Activated CD4-positive, alpha-beta T cell treated with anti-CD3 and anti-CD28 coated beads, Interleukin-2, amount 50 U/mL, for 48 hours (primary cell): ENCODE data around the gene SRSF7.
"Not testable (repeated sequence)": the region's sequence is repeated elsewhere in the genome, so short reads cannot be mapped to it uniquely, and the experiment has no call there.

Source experiments
- DNase-seq, 2 experiments: peaks; one replicate each; pipeline ENCODE4 v3.0.0-alpha.2; 2020

Gene SRSF7

DNA sequence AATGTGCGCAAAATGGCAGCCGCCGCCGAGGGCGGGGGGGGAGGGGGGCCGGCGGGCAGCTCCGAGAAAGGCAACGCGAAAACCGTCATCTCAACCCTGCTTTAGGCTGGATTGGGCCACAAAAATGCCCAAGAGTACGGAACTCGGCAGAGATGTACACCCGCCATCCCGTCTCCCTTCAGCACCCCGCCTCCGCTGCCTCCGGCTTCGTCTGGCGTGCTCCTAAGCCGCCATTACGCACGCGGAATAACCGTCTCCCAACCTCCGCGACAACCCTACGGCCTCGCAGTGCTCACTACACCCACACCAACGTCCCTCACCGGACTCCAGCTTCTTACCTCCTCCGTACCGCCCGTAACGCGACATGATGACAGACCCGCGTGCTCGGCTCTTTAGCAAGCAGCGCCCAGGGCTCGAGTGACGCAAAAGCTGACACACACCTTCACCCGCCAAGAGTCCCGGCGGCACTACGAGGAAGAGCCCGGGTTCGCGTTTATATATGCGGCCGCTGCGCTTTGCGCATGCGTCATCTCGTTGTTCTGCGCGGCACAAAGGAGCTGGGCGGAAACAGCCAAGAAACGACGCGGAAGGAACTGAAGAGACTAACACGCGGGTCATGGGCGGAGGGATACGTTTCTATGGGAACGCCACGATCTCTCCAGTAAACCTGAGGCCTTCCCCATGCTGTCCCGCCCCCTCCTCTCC lies at the start of gene SRSF7:
Gene SRSF7 (minus strand): TSS at position 471 of the 705 bp plus-strand sequence. CDS start 105 bp downstream, at position 366.
- peak; percentile 95 to 97 for DNase-seq

DNA sequence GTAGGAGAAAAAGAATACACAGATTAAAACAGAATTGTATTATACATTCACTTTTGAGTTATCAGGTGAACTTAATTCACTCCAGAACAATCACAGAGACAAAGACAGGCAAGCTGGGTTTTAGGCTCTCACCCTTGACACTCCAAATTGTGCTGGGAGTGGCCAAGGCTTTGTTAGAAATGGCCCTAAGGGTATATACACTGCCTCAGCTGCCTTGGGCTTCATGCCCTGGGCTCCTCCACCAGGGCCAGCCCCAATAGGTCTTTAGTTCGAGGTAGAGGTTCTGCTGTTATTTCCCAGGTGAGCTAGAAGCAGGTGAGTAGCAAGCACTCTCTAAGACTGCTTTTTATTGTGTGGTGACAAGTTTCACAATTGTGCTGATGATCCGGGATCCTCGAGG lies 46.8 kb upstream of the SRSF7 start:
- DNase-seq: no peak

DNA sequence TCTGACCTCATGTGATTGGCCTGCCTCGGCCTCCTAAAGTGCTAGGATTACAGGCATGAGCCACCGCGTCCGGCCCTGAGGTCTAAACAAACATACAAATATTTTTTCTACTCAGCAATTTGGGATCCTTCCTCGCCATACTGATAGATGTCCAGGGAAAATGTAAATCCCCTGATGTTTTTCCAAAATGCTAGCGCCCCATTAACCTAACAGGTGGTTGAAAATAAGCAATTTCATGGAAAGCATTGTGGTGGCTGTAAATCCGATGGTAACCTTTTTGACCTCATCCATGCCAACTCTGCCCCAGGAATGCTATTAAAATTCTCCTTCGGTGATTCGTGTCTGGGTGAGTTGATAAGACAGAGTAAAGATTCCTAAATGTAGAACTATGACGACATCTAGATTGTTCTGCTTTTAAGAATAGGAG lies 46.1 kb upstream of the SRSF7 start:
- no peak for DNase-seq

DNA sequence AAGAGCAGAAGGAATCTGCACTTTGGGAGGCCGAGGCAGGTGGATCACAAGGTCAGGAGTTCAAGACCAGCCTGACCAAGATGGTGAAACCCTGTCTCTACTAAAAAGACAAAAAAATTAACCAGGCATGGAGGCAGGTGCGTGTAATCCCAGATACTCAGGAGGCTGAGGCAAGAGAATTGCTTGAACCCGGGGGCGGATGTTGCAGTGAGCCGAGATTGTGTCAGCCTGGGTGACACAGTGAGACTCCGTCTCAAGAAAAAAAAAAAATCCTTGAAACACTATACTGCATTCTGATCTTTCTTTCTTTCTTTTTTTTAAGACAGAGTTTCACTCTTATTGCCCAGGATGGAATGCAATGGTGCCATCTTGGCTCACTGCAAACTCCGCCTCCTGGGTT lies 43.9 kb upstream of the SRSF7 start:
- not testable (repeated sequence) for DNase-seq

DNA sequence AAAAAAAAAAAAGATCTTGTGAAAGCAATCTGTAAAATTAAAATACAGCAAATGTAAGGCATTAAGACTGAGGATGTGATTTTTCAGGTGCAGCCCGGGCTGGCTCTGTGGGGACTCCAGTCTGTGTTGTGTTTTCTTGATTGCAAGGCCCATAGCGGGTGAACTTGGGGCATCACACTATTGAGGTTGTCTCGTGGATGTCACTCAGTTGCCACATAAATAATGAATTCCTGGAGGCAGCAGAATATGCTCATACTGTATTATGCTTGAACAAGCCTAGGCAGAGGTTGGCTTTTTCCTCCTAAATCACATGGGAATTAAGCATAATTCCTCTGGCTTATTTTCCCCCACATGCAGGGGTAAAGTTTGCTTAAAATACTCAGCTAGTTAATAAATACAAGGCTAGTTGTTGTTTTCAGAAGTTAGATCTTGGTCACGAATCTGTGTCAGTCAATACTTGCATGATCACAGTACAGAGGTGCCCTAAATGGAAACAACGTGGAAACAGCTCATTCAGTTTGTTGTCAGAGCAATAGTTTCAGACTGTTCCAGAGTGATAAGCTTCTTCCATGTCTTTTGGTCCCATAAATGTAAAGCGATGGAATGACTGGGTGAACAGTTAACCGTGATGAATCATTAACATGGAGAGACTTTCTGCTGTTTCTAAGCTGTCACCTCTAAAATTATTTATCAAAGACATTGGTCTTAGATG lies 43.2 kb upstream of the SRSF7 start:
- DNase-seq: no peak

DNA sequence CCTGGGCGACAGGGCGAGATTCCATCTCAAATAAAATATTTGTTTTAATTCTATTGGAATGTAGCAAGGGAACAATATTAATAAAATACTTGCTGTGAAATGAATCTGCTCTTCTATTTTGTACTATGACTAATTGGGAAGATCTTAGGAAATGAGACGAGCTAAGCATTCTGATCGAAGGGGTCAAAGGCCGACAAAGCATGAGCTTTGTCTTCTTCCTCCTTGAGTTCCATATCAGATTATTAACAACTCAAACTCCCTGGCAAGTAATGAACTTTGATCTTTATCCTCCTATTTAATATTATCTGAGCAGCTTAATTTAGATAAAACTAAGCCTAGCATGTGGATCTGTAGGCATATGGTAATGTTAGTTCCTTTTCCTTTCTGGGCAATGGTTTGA lies 42.4 kb upstream of the SRSF7 start:
- DNase-seq: no peak

DNA sequence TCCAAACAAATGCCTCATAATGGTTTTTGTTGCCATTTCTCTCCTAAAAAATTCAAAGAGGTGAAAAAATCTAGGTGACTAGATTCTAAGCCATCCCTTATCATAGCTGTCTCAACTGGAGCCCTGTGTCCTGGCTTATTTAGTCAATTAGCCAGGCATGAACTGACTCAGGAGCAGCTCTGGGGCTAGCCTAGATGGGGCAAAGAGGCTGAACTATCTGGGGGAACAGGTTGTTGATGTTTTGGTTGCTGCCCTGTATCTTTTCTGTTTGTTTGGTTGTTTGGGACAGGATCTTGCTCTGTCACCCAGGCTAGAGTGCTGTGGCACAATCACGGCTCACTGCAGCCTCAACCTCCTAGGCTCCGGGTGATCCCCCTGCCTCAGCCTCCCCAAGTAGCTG lies 41.6 kb upstream of the SRSF7 start:
- no peak for DNase-seq

DNA sequence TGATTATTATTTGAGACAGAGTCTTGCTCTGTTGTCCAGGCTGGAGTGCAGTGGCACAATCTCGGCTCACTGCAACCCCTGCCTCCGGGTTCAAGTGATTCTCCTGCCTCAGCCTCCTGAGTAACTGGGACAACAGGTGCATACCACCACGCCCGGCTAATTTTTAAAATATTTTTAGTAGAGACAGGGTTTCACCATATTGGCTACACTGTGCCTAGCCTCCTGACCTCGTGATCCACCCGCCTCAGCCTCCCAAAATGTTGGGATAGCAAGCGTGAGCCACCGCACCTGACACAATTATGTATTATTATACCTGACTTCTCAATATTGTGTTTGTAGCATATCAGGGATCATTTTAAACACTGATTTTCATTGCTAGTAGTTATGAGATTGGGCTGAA lies 41.2 kb upstream of the SRSF7 start:
- not testable (repeated sequence) for DNase-seq

DNA sequence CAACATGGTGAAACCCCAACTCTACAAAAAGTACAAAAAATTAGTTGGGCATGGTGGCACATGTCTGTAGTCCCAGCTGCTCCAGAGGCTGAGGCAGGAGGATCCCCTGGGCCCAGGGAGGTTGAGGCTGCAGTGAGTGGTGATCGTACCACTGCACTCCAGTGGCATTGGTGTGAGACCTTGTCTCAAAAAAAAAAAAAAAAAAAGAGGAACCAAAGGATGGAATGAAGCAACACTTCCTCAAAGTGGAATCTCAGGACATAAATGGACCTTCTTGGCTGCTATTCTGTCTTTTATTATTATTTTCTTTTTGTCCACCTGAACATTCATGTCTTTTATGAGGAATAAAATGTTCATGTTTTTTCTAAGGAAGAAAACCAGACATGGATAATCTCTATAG lies 40.6 kb upstream of the SRSF7 start:
- no peak for DNase-seq

DNA sequence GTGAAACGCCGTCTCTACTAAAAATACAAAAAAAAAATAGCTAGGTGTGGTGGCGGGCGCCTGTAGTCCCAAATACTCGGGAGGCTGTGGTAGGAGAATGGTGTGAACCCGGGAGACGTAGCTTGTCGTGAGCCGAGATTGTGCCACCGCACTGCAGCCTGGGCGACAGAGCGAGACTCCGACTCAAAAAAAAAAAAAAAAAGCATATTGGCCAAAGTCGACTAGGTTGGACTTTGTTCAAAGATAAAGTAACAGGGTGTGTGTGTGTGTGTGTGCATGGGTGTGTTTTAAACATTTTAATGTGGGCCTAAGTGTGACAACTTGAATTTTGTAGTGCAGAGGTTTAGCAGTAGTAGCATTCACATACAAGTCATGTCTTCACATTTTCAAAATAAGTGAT lies 38.5 kb upstream of the SRSF7 start:
- DNase-seq: no peak

DNA sequence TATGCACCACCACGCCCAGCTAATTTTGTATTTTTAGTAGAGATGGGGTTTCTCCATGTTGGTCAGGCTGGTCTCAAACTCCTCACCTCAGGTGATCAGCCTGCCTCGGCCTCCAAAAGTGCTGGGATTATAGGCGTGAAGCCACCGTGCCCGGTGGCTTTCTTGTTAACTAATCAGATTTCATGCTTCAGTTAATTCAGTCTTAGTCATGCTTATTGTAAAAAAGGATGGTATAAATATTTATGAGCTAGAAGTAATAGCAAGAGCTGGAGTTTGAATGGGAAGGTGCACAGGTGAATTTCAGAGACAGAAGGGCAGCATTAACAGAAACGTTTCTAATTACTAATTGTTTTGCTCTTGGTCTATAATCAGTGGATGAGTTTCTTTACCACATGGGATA lies 37.1 kb upstream of the SRSF7 start:
- no peak for DNase-seq

DNA sequence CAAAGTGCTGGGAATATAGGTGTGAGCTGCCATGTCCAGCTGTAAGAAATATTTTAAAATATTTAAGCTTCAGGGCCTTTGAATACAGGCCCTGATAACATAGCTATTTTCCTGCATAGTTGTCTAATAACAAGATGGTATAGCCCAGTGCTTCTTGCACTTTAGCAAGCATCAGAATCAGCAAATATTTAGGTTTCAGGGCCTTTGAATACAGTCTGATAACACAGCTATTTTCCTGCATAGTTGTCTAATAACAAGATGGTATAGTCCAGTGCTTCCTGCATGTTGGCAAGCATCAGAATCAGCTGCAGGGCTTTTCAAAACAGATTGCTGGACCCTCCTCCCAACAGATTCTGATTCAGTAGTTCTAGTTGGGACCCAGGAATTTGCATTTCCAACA lies 32.4 kb upstream of the SRSF7 start:
- DNase-seq: no peak

DNA sequence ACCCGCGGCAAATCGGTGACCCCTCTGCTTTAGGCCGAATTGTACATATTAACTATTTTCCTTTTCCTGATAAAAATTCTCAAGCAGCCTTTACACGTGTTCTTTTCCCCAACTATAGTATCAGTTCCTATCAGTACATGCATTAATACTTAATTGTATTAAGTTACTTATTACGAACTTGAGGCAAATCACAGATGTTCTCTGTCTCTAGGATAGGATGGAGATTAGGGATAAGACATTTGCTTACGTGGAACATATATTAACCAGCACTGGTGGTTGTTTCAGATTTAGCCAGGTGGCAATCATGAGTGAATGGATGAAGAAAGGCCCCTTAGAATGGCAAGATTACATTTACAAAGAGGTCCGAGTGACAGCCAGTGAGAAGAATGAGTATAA lies 27.5 kb upstream of the SRSF7 start:
- DNase-seq: no peak

DNA sequence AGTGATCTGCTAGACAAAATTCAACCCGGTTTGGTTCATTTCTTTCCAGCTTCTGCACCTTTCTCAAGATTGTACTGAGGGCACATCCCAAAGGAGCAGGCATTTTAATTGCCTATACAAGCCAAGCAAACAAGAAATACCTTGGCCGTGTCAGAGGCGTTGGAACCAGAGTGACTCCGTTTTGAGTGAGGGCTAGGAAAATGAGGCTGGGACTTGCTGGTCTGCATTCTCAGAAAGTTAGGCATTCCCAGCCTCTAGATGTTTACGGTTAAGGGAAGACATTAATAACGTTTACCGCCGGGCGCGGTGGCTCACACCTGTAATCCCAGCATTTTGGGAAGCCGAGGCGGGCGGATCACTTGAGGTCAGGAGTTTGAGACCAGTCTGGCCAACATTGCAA lies 25.4 kb upstream of the SRSF7 start:
- DNase-seq: no peak

DNA sequence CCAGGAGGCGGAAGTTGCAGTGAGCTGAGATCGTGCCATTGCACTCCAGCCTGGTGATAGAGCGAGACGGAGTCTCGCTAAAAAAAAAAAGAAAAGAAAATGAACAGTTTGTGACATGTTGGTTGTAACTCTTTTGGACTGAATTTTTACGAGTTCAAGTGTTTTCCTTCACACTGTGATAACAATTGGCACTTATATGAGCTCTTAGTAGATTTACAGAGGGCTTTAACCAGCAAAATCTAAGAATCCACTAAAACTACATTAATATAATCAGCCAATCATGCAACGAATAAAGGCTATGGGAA lies 24.7 kb upstream of the SRSF7 start:
- DNase-seq: no peak

DNA sequence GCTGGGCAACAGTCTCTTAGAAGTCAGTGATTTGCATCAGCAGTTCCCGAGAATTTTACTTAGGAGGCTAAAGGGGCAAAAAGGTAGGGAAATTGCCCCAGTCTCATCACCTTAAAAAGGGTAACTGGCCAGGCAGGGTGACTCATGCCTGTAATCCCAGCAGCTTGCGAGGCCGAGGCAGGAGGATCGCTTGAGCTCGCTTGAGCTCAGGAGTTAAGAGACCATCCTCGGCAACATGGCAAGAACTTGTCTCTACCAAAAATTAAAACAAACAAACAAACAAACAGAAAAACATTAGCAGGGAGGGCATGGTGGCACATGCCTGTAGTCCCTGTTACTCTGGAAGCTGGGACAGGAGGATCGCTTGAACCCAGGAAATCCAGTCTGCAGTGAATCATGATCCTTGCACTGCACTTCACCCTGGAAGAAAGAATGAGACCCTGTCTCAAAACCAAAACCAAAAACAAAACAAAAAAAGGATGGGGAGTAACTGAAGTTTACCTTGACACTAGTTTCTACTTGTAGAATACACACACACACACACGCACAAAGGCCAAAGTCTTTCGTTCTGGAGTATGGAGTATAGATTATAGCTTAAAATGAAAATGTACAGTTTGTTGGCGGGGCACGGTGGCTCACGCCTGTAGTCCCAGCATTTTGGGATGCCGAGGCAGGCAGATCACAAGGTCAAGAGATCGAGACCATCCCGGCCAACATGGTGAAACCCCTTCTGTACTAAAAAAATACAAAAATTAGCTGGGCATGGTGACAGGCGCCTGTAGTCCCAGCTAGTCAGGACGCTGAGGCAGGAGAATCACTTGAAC lies 24.1 kb upstream of the SRSF7 start:
- DNase-seq: no peak

DNA sequence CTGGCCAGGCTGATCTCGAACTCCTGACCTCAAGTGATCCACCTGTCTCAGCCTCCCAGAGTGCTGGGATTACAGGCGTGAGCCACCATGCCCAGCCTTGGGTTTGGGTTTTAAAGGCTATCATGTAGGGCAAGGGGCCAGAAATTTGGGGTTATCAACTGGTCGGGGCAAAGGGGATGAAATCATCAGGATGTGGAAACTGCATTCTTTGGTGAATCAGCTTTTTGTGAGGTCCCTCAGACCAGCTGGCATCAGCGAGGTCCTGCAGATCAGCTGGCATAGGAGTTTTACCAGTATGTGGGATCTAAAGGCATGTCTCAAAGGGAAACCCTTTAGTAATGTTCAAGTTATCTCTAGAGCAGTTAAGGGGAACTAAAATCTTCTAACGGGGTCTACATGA lies 20.5 kb upstream of the SRSF7 start:
- no peak for DNase-seq

DNA sequence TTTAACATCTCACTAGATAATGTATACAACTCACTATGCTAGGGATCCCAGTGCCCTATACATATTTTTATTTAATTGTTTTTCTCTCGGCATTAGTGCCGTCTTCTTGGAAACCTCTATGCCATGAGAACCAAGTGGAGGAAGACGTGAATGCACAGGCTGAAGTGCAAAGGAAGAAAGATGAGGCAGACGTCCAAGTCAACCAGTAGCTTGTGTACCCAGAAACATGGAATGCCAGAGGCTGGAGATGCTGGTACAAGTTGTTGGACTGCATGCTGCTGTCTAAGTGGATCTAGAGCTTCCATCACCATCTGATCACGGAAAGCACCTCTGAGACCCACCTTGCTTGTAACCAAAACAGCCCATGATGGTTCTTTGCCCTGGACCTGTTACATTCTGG lies 14.4 kb upstream of the SRSF7 start:
- DNase-seq: no peak

DNA sequence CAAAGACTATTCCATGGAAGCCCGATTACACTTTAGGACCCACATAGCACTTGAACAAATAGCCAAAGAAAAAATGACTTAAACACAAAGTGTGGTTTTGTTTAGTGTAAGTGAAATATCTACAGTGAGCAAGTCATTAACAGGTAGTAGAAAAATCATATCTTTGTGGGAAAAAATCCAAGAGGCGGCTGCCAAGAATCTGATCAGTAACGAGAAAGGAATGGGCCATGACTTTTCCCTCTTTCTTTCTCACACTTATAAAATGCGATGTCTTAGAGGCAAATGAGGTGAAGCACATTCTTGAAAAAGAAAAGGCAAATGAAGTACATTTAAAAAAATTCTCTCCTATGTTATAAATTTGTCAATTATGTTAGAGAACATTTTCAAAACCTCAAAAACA lies 14.0 kb upstream of the SRSF7 start:
- DNase-seq: no peak

DNA sequence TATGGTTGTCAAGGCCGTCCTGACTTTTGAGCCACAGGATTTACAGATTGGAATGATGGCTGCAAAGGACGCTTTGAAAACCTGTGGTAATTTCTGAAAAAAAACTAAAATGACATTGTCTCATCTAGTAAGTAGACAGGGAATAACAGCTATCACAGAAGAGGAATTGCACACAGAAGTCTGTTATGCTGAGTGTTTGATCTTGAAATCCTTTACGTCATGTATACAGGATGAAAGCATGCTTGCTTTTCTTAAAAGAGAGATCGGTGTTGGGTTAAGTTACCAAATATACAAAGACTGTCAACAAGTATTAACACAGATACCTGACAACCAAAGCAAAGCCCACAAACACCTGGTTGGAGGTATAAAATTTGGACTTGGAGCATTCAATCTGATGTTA lies 12.6 kb upstream of the SRSF7 start:
- no peak for DNase-seq

DNA sequence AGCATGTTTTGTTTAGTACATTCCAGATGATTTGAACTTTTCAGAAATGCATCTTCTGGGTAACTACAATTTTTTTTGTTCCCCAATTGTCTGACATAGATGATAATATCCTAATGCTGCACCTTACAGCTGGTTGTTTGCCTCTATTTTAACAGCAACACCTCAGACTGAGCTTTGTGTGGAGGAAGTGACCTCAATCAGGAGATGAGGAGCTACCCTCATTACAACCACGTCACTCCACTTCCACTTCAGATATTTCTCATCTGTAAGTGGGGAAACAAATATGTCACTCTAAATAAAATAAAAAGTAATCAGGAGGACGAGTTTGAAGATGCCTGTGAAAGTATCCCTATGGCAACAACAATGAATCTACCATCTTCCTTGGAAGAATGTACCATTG lies 12.1 kb upstream of the SRSF7 start:
- DNase-seq: no peak

DNA sequence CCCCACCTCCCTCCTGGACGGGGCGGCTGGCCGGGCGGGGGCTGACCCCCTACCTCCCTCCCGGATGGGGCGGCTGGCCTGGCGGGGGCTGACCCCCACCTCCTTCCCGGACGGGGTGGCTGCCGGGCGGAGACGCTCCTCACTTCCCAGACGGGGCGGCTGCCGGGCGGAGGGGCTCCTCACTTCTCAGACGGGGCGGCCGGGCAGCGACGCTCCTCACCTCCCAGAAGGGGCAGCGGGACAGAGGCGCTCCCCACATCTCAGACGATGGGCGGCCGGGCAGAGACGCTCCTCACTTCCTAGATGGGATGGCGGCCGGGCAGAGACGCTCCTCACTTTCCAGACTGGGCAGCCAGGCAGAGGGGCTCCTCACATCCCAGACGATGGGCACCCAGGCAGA lies 4.7 kb upstream of the SRSF7 start:
- not testable (repeated sequence) for DNase-seq

DNA sequence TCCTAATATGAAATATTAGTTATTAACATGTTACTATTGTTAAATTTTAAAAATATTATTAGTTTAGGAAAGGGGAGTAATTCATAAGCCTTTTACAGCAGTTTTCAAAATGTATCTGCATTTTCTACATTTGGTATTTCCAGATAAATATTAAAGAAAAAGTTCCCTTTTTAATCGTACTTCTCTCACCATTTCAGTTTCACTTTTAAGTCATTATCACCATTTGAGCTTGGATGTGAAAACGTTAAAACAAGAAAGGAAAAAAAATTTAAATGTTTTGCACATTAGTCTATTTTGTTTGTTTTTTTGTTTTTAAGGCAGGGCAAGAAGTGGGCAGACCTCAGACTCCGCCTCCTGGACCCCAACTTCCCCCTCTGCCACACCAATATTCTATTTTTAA lies 3.3 kb upstream of the SRSF7 start:
- no peak for DNase-seq

DNA sequence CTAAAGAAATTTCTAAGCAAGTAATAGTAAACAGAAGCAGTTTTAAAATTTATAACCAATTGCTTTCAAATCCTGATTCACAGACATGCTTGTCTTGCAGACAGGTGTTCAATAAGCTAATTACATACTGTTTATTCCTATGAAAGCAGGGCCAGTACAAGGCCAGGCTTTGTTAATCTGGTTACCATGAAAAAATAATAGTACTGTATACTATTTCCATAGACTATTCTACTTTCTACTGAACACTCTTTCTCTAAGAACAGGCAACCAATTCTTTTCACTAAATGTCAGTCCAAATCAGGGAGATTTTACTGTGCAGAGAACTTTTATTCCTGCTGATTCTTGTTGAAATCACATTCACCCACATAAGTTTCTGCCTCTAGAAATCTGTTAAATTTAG lies 2.9 kb upstream of the SRSF7 start:
- no peak for DNase-seq
